ENCODE results near the gene ZFPM1. TPM values are rescaled to one million over a fixed set of nuclear protein-coding genes. Genes with fewer than 3 reads are reported as not detected.

ZFPM1 gene
- total RNA-seq, 2 donors from 2014 or later: 10.9 to 11.4 TPM

- H3K4me1 ChIP-seq: peaks cover 11% of the 10 kb centered on the region
- H3K27ac ChIP-seq: no peak overlapping the region
- peaks cover 0 to 10% of the 10 kb centered on the region in 2 donors for H3K27me3 ChIP-seq
- no peak overlapping the region for H3K4me3 ChIP-seq
- TF ChIP-seq CTCF (IDR thresholded peaks at IDR 0.05) (no peak), POLR2A (IDR thresholded peaks at IDR 0.05) (no peak)
- no peaks in the 10 kb centered on the region for H3K9me3 ChIP-seq
- no peak for DNase-seq
- ATAC-seq: no peak
- 82 to 91% methylated on average over 16 to 33 of the region's 36 CpGs for WGBS, 2 donors
- H3K36me3 ChIP-seq (replicated peaks in 1 of 2; ENCODE audit: insufficient read depth in 1 of 2, low read depth in 2 of 2): no peaks in the 10 kb centered on the region
- intact Hi-C loops (cut with DNase I): loop anchor here (5.0 kb wide), 1 partner anchor 238 kb away; no protein-coding TSS in a partner anchor
These were observed 17.4 kb upstream of the ZFPM1 start for GRCh38 chr16:88435437-88436355.

GRCh38 chr16:88436796-88437195 is 16.3 kb upstream of the ZFPM1 start:
- no peaks in the 10 kb centered on the region for H3K9me3 ChIP-seq
- intact Hi-C loops (cut with DNase I): loop anchor here (5.0 kb wide), 1 partner anchor 239 kb away; no protein-coding TSS in a partner anchor
- peaks cover 7% of the 10 kb centered on the region for H3K4me1 ChIP-seq
- no peak overlapping the region for H3K27ac ChIP-seq
- DNase-seq (no peak), ATAC-seq (no peak)
- TF ChIP-seq CTCF (IDR thresholded peaks at IDR 0.05): no peak
- no peak for TF ChIP-seq POLR2A (IDR thresholded peaks at IDR 0.05)
- H3K4me3 ChIP-seq: no peak overlapping the region
- WGBS, 2 donors: 63 to 77% methylated on average over 14 to 35 of the region's 36 CpGs
- no peaks in the 10 kb centered on the region for H3K27me3 ChIP-seq
- no peaks in the 10 kb centered on the region for H3K36me3 ChIP-seq (replicated peaks in 1 of 2; ENCODE audit: insufficient read depth in 1 of 2, low read depth in 2 of 2)

GRCh38 chr16:88437367-88437964 is 15.6 kb upstream of the ZFPM1 start:
- Histone ChIP-seq H3K27me3 (no peaks in the 10 kb centered on the region), H3K36me3 (replicated peaks in 1 of 2; ENCODE audit: insufficient read depth in 1 of 2, low read depth in 2 of 2) (no peaks in the 10 kb centered on the region), H3K9me3 (no peaks in the 10 kb centered on the region), H3K4me3 (no peak overlapping the region), H3K4me1 (peaks cover 8% of the 10 kb centered on the region), H3K27ac (no peak overlapping the region)
- intact Hi-C loops (cut with DNase I): loop anchor here (5.0 kb wide), 1 partner anchor 240 kb away; no protein-coding TSS in a partner anchor
- no peak for TF ChIP-seq POLR2A (IDR thresholded peaks at IDR 0.05)
- peak; percentile 77 to 93 (median 82) for TF ChIP-seq CTCF (IDR thresholded peaks at IDR 0.05)
- peak; percentile 48 to 68 (median 59) for DNase-seq
- ATAC-seq: peak; percentile 36
- WGBS, 2 donors: 31 to 91% methylated on average over 4 to 53 of the region's 55 CpGs

GRCh38 chr16:88438084-88438870 is 14.8 kb upstream of the ZFPM1 start:
- Histone ChIP-seq H3K27me3 (no peaks in the 10 kb centered on the region), H3K4me1 (peaks cover 16% of the 10 kb centered on the region), H3K36me3 (replicated peaks in 1 of 2; ENCODE audit: insufficient read depth in 1 of 2, low read depth in 2 of 2) (no peaks in the 10 kb centered on the region), H3K9me3 (no peaks in the 10 kb centered on the region), H3K27ac (no peak overlapping the region), H3K4me3 (no peak overlapping the region)
- intact Hi-C loops (cut with DNase I): loop anchor here (5.0 kb wide), 1 partner anchor 241 kb away; no protein-coding TSS in a partner anchor
- TF ChIP-seq POLR2A (IDR thresholded peaks at IDR 0.05): no peak
- no peak for TF ChIP-seq CTCF (IDR thresholded peaks at IDR 0.05)
- ATAC-seq: no peak
- 85 to 86% methylated on average over 16 to 29 of the region's 32 CpGs for WGBS, 2 donors
- no peak for DNase-seq

All from body of pancreas (tissue), 4 donors.